Neural progenitor cell (in vitro differentiated cells): Measurements from ENCODE around the gene EFNA3. TPM values are rescaled to one million over a fixed set of nuclear protein-coding genes. Genes with fewer than 3 reads are reported as not detected.
A peak's percentile ranks its signal among the peaks of the same experiment; 100 is the strongest.

Experiments
- DNase-seq: peaks from one replicate; pipeline ENCODE4 v3.0.0-alpha.2; 2016; ENCODE audit warnings: low spot score
- H2AFZ ChIP-seq: fragments of 200-600 bp; sonication (generic); replicated peaks from 2 replicates; pipeline ENCODE4 v1.6.1; 2016; ENCODE audit warnings: antibody characterized with exemption
- H3F3A ChIP-seq: fragments of 200-600 bp; sonication (generic); 2 replicates; pipeline ENCODE4 v1.6.1; 2016; ENCODE audit warnings: antibody characterized with exemption, low read depth
- H3K27ac ChIP-seq: fragments of 200-600 bp; sonication (generic); 2 replicates; pipeline ENCODE4 v1.5.1; 2016; ENCODE audit warnings: mild to moderate bottlenecking
- H3K27me3 ChIP-seq: fragments of 200-600 bp; sonication (generic); 2 replicates; pipeline ENCODE4 v1.6.1; 2016; ENCODE audit warnings: mild to moderate bottlenecking, moderate library complexity
- H3K36me3 ChIP-seq: fragments of 200-600 bp; sonication (generic); 2 replicates; pipeline ENCODE4 v1.5.1; 2016
- H3K4me1 ChIP-seq: fragments of 200-600 bp; sonication (generic); 2 replicates; pipeline ENCODE4 v1.6.1; 2016; ENCODE audit warnings: mixed run types
- H3K4me2 ChIP-seq: fragments of 200-600 bp; sonication (generic); 2 replicates; pipeline ENCODE4 v1.6.1; 2016
- H3K4me3 ChIP-seq: fragments of 200-600 bp; sonication (generic); 2 replicates; pipeline ENCODE4 v1.5.1; 2016
- H3K79me2 ChIP-seq: fragments of 200-600 bp; sonication (generic); 2 replicates; pipeline ENCODE4 v1.6.1; 2016; ENCODE audit warnings: low read depth
- H3K9ac ChIP-seq: fragments of 200-600 bp; sonication (generic); 2 replicates; pipeline ENCODE4 v1.6.1; 2016
- H3K9me3 ChIP-seq: fragments of 200-600 bp; sonication (generic); 2 replicates; pipeline ENCODE4 v1.5.1; 2016; ENCODE audit warnings: low read depth
- H4K20me1 ChIP-seq: fragments of 200-600 bp; sonication (generic); 2 replicates; pipeline ENCODE4 v1.6.1; 2016; ENCODE audit warnings: low read depth
- H3K27ac Mint-ChIP-seq: 3 replicates; pipeline ENCODE4 v1.8.0; 2021; ENCODE audit warnings: mixed read lengths
- H3K27me3 Mint-ChIP-seq: 2 replicates; pipeline ENCODE4 v1.8.0; 2022; ENCODE audit warnings: low read depth, mild to moderate bottlenecking, inconsistent platforms, moderate library complexity, mixed read lengths; ENCODE audit not compliant: insufficient read depth
- H3K36me3 Mint-ChIP-seq: 3 replicates; pipeline ENCODE4 v1.8.0; 2021; ENCODE audit warnings: mixed read lengths
- H3K4me1 Mint-ChIP-seq: 3 replicates; pipeline ENCODE4 v1.8.0; 2021; ENCODE audit warnings: mixed read lengths
- H3K4me3 Mint-ChIP-seq: 3 replicates; pipeline ENCODE4 v1.8.0; 2021; ENCODE audit warnings: mild to moderate bottlenecking, moderate library complexity, mixed read lengths
- H3K9me3 Mint-ChIP-seq: 3 replicates; pipeline ENCODE4 v1.8.0; 2020; ENCODE audit warnings: mixed read lengths
- CTCF ChIP-seq: fragments of 200-600 bp; sonication (generic); IDR thresholded peaks from 2 replicates; pipeline ENCODE4 v1.5.1; 2017; ENCODE audit warnings: antibody characterized with exemption, mild to moderate bottlenecking
- EZH2 ChIP-seq: fragments of 200-600 bp; sonication (generic); IDR thresholded peaks from 2 replicates; pipeline ENCODE4 v1.6.1; 2017; ENCODE audit warnings: antibody characterized with exemption, mild to moderate bottlenecking, moderate library complexity
- EZH2phosphoT487 ChIP-seq: fragments of 200-600 bp; sonication (generic); IDR thresholded peaks from 2 replicates; pipeline ENCODE4 v1.6.1; 2017; ENCODE audit warnings: antibody characterized with exemption
- total RNA-seq: library from RNA; depleted of rRNA; stranded (reverse); fragments of >200 nt; gene quantifications from 2 replicates; pipeline ENCODE4 v1.2.3, GENCODE V29; 2015; ENCODE audit warnings: low replicate concordance

The EFNA3 gene
- total RNA-seq, 1 donor from 2014 or later = 4.0 TPM

- peak; percentile 91 for DNase-seq
- peak overlapping the region; percentile 43 for H3K4me3 ChIP-seq
Observed at GRCh38 chr1:155071701-155072100, 6.9 kb upstream of the EFNA3 start.

GRCh38 chr1:155072531-155073289, 5.9 kb upstream of the EFNA3 start:
- TF ChIP-seq EZH2 (no peak), EZH2phosphoT487 (no peak), CTCF (no peak)
- no peaks in the 10 kb centered on the region for H3K36me3 Mint-ChIP-seq
- H3K27ac Mint-ChIP-seq = no peak overlapping the region
- no peaks in the 10 kb centered on the region for H3K79me2 ChIP-seq
- H3K27ac ChIP-seq = no peak overlapping the region
- H3K36me3 ChIP-seq = no peaks in the 10 kb centered on the region
- H3K4me1 ChIP-seq = peaks cover 28% of the 10 kb centered on the region
- H3K4me3 ChIP-seq = no peak overlapping the region
- H3K27me3 ChIP-seq = peaks cover 55% of the 10 kb centered on the region
- no peaks in the 10 kb centered on the region for H3K9me3 Mint-ChIP-seq
- H3K4me3 Mint-ChIP-seq = peak overlapping the region; percentile 77
- H3K27me3 Mint-ChIP-seq = peaks cover 13% of the 10 kb centered on the region
- H3K9ac ChIP-seq = no peak overlapping the region
- peaks cover 20% of the 10 kb centered on the region for H4K20me1 ChIP-seq
- H2AFZ ChIP-seq = no peak overlapping the region
- no peaks in the 10 kb centered on the region for H3K9me3 ChIP-seq
- H3F3A ChIP-seq = peaks cover 55% of the 10 kb centered on the region
- H3K4me2 ChIP-seq = no peak overlapping the region
- DNase-seq = no peak
- peaks cover 51% of the 10 kb centered on the region for H3K4me1 Mint-ChIP-seq

More at GRCh38 chr1:155071701-155072100, 6.9 kb upstream of the EFNA3 start:
- Histone ChIP-seq H3K4me1 (peaks cover 25% of the 10 kb centered on the region), H3K79me2 (no peaks in the 10 kb centered on the region), H3K9me3 (no peaks in the 10 kb centered on the region), H3K36me3 (no peaks in the 10 kb centered on the region), H2AFZ (no peak overlapping the region), H3K9ac (no peak overlapping the region), H4K20me1 (peaks cover 23% of the 10 kb centered on the region), H3K27ac (no peak overlapping the region), H3K4me2 (peak overlapping the region; percentile 75), H3F3A (peaks cover 52% of the 10 kb centered on the region), H3K27me3 (peaks cover 53% of the 10 kb centered on the region)
- Mint-ChIP-seq H3K27me3 (peaks cover 14% of the 10 kb centered on the region), H3K4me3 (peak overlapping the region; percentile 77), H3K27ac (peak overlapping the region; percentile 67), H3K4me1 (peaks cover 46% of the 10 kb centered on the region), H3K9me3 (no peaks in the 10 kb centered on the region), H3K36me3 (peaks cover 4% of the 10 kb centered on the region)
- TF ChIP-seq CTCF (no peak), EZH2phosphoT487 (no peak), EZH2 (no peak)

- H3K27me3 ChIP-seq = peaks cover 64% of the 10 kb centered on the region
- H3K4me1 Mint-ChIP-seq = peaks cover 53% of the 10 kb centered on the region
- H3K4me1 ChIP-seq = peaks cover 33% of the 10 kb centered on the region
- peaks cover 18% of the 10 kb centered on the region for H4K20me1 ChIP-seq
- H3K9me3 ChIP-seq = no peaks in the 10 kb centered on the region
- peaks cover 63% of the 10 kb centered on the region for H3F3A ChIP-seq
- H3K79me2 ChIP-seq = no peaks in the 10 kb centered on the region
- no peak overlapping the region for H3K4me3 ChIP-seq
- H3K9me3 Mint-ChIP-seq = no peaks in the 10 kb centered on the region
- peak overlapping the region; percentile 14 for H3K4me3 Mint-ChIP-seq
- TF ChIP-seq EZH2phosphoT487 = no peak
- no peak for TF ChIP-seq CTCF
- TF ChIP-seq EZH2 = no peak
- H3K27me3 Mint-ChIP-seq = peaks cover 17% of the 10 kb centered on the region
- H3K36me3 ChIP-seq = no peaks in the 10 kb centered on the region
- H3K36me3 Mint-ChIP-seq = no peaks in the 10 kb centered on the region
- DNase-seq = no peak
- H3K9ac ChIP-seq = no peak overlapping the region
- H3K27ac ChIP-seq = no peak overlapping the region
- H3K4me2 ChIP-seq = no peak overlapping the region
- no peak overlapping the region for H2AFZ ChIP-seq
- no peak overlapping the region for H3K27ac Mint-ChIP-seq
Observed at GRCh38 chr1:155073377-155074242, 5.0 kb upstream of the EFNA3 start.
